Central memory CD4-positive, alpha-beta T cell (primary cell): Measurements from ENCODE around the gene ASTN1.

Source experiments
- DNase-seq: peaks from one replicate; pipeline ENCODE4 v3.0.0; 2022

Gene ASTN1

DNA sequence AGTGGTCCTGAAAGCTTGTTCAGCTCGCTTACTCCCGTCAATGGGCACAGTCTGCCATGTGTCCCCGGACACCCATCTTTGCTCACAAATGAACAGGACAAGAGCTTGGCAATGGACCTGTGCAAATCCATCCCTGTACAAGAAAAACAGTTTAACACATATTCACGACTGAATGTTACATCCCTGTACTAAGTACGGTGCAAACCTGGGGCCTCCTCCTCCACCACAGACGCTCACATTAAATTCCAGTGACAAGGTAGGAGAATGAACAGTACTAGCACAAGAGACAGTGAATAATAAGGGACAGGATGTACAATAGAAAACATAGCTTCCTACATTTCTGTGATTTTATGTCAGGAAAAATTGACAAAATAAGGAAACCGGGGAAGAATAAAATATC lies 187.7 kb downstream of the ASTN1 start:
- no peak for DNase-seq

GRCh38 chr1:176976225-176976624 lies 188.3 kb downstream of the ASTN1 start:
- no peak for DNase-seq

DNA sequence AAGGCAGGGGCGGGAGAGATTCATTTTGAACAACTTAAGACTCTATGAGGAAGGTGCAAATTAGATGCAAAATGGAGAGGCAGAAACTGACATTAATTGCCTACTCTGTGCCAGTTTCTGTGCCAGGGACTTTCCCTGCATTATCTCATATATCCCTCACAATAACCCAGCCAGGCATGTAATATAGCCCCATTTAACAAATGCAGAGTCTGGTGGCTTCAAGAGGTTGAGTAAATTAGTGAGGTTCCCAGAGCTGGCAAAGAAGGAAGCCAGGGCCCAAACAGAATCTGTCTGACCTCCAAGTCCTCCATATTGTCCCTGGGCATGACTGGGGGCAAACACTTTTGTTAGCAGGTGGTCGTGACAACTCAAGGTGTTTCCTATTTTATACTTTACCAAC lies 199.8 kb downstream of the ASTN1 start:
- no peak for DNase-seq

DNA sequence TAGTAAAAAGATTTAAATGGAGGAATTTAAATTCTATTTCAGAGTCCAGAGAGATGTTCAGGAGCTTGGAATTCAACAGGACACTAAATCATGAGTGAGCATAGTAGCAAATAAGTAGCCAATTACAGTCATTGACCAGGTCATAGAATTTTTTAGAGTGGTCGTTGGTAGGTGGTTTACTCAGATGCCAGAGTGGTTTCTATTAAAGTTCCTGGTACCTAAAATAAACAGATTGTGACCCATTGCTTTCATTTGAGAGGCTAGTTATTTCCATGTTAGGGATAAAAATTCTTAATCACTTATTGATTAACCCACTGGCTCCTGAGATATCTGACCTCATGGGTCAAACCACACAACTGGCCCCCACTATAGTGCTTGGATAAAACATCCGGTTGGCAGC lies 201.3 kb downstream of the ASTN1 start:
- DNase-seq, result no peak

DNA sequence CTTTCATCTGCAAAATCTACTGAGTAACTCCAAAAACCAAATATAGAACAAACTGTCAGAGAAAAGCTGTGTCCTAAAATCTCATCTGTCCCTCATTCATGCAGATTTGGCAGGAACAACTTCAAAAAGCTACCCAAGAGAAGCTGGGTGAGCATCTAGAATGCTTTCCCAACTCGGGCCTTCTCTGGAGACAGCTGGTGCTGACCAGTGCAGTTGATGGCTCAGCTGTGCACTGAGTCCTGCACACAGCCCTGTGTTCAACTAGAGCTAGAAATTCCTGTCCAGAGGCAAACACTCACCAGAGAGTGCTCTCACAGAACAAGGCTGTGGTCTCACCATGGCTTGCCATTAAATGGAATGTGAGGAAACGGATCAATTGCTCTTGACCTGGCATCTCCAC lies 202.8 kb downstream of the ASTN1 start:
- no peak for DNase-seq

- no peak for DNase-seq
Observed at GRCh38 chr1:176959191-176959820, 205.2 kb downstream of the ASTN1 start.

DNA sequence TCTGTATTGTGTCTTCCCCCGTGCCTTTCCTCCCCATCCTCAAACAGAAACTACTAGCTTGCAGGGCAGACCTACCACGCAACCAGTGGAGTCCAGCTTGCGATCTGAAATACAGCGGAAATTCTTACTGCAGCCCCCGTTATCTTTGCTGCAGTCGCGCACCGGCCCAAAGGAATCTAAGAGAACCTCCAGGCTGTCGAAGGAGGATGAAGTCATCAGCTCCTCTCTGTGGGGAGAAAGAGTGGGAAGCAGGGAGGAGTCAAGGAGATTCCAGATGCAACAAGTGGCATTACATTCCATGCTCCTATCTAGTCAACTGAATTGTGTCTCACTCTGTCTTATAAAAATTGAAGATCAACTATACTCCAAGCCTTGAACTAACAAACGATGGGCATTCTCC lies 206.9 kb downstream of the ASTN1 start:
- no peak for DNase-seq

GRCh38 chr1:176954242-176954641 lies 210.3 kb downstream of the ASTN1 start:
- no peak for DNase-seq

GRCh38 chr1:176950736-176951324 lies 213.7 kb downstream of the ASTN1 start:
- no peak for DNase-seq

DNA sequence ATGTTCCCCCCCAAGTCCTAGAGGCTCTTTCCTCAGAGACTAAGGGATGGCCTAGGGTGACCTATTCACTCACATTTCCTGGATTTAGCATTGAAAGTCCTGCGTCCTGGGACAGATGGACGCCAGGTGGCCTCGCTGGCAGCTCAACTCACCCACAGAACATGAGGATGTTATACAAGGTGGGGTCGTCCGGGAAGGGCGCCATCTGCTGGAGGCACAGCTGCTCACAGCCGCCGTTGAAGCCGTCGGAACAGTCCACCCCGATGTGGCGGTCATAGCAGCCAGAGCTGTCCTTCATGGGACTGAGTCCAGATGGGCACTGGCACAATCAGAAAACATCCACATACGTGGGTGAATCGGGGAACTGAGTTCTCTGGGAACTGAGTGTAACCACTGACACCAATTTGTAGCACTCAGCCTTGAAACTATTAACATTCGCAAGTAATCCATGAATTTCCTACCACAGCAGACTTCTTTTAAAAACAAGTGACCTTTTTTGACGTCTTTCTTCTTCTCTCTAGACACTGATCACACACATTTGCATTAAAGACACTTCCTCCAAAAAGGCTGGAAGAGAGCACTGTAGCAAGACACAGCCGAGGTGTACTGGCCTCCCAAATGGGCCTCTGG lies 215.4 kb downstream of the ASTN1 start:
- DNase-seq, result no peak

- no peak for DNase-seq
Observed at GRCh38 chr1:176944606-176945005, 219.9 kb downstream of the ASTN1 start.

DNA sequence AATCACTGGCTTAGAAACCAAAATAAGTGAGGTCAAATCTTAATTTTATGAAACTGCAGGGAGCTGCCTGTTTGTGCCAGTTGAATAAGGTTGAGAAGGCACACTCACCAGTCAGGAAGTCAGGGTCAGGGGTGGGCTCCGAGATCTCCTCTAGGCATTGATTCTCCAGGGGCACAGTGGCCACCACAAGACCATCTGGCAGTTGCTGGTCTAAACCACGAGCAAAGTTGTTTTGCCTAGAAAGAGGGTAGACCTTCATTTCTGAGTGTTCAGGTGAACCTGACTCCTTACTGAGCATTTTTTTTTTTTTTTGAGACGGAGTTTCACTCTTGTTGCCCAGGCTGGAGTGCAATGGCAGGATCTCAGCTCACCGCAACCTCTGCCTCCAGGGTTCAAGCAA lies 220.7 kb downstream of the ASTN1 start:
- DNase-seq, result no peak

- DNase-seq, result no peak
Observed at GRCh38 chr1:176942346-176942745, 222.2 kb downstream of the ASTN1 start.

DNA sequence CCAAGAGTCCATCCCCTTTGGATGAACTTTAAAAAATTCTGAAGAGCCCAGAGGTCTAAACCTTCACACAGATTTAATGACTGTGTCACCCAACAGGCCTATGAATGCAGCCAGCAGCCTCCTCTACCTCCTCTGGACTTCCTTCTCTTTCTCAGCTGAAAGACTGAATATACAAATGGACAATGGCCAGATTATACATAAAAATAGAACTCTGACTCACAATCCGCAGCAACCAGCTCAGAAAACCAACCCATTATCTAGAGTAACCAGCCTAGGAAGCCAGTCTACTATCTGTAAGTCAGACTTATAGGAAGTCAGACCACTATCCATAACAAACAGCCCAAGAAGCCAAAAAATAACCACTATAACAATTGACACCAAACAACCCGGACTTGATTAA lies 224.5 kb downstream of the ASTN1 start:
- no peak for DNase-seq

GRCh38 chr1:176938375-176938774 lies 226.1 kb downstream of the ASTN1 start:
- no peak for DNase-seq

- no peak for DNase-seq
Observed at GRCh38 chr1:176934370-176934769, 230.1 kb downstream of the ASTN1 start.

- DNase-seq, result no peak
Observed at GRCh38 chr1:176932114-176933104, 232.1 kb downstream of the ASTN1 start.

- no peak for DNase-seq
Observed at GRCh38 chr1:176931526-176931925, 233.0 kb downstream of the ASTN1 start.

- DNase-seq, result no peak
Observed at GRCh38 chr1:176926330-176927086, 238.0 kb downstream of the ASTN1 start.

DNA sequence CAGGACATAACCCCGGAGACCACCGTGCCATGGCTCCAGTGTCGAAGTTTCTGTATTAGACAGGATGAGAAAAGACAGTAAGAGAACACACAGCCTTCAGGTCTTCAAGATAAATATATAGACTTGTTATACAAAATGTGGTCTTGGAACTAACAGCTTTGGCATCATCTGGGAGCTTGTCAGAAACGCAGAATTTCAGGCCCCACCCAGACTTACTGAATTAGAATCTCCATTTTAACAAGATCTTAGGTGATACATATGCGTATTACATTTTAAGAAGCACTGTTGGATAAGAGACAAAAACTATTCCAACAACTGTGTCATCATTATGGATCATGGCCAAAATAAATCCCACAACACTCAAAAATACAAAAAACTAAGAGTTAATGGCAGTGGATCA lies 239.3 kb downstream of the ASTN1 start:
- DNase-seq, result no peak

DNA sequence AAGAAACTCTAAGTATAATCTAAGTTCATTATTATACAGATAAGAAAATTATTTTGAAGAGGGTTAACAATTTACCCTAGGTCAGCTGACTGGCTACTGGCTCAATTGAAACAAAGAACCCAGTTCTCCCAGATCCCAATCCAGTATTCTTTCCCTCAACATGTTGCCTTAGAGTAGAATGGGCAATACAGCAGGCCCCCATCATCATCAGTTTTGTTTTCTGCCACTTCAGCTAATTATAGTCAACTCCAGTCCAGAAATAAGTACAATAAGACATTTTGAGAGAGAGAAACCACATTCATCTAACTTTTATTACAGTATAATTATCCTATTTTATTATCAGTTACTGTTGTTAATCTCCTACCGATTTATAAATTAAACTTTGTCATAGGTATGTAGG lies 241.2 kb downstream of the ASTN1 start:
- no peak for DNase-seq
